PC-9 (cell line): ENCODE measurements around the gene TAF3. TPM values are rescaled to one million over a fixed set of nuclear protein-coding genes. Genes with fewer than 3 reads are reported as not detected.

ENCODE experiments used
- BruUV-seq: library from RNA; stranded (reverse); fragments of 400-500 nt; replicated peaks from 2 replicates; lab custom pipeline; 2021; lab: Mats Ljungman, UMichigan
- CTCF ChIA-PET: fragments of 300-600 bp; sonication (Branson Sonifier 250); formaldehyde crosslinking; loops from one replicate; lab custom pipeline; 2022; ENCODE audit warnings: antibody characterized with exemption; lab: Charles Lee
- POLR2A ChIA-PET: fragments of 300-600 bp; sonication (Branson Sonifier 250); formaldehyde crosslinking; loops from one replicate; lab custom pipeline; 2022; ENCODE audit warnings: antibody characterized with exemption; ENCODE audit not compliant: unreplicated experiment; lab: Charles Lee
- DNase-seq, 2 experiments: peaks; one replicate each; pipeline versions ENCODE4 v3.0.0 to v3.0.0-alpha.2; 2015 to 2022; ENCODE audit warnings: mixed read lengths in 1 of 2
- H2AFZ ChIP-seq: fragments of 200-600 bp; sonication (generic); 2 replicates; pipeline ENCODE4 v1.8.1; 2017; ENCODE audit warnings: antibody characterized with exemption
- H3F3A ChIP-seq: fragments of 200-600 bp; sonication (generic); 2 replicates; pipeline ENCODE4 v1.8.1; 2017; ENCODE audit warnings: antibody characterized with exemption, mild to moderate bottlenecking, low read depth; ENCODE audit not compliant: insufficient read depth
- H3K27ac ChIP-seq: fragments of 200-600 bp; sonication (generic); 2 replicates; pipeline ENCODE4 v1.6.1; 2016; ENCODE audit warnings: mixed run types
- H3K27me3 ChIP-seq: fragments of 200-600 bp; sonication (generic); 2 replicates; pipeline ENCODE4 v1.6.1; 2016; ENCODE audit warnings: low read depth, mixed run types; ENCODE audit not compliant: insufficient read depth
- H3K36me3 ChIP-seq: fragments of 200-600 bp; sonication (generic); 2 replicates; pipeline ENCODE4 v1.6.1; 2016; ENCODE audit warnings: low read depth, mixed run types
- H3K4me1 ChIP-seq: fragments of 200-600 bp; sonication (generic); replicated peaks from 2 replicates; pipeline ENCODE4 v1.6.1; 2016; ENCODE audit warnings: mixed run types; ENCODE audit not compliant: insufficient read depth
- H3K4me2 ChIP-seq: fragments of 200-600 bp; sonication (generic); 2 replicates; pipeline ENCODE4 v1.6.1; 2017; ENCODE audit warnings: mixed run types
- H3K4me3 ChIP-seq: fragments of 200-600 bp; sonication (generic); 2 replicates; pipeline ENCODE4 v1.6.1; 2016; ENCODE audit warnings: mixed run types
- H3K79me2 ChIP-seq: fragments of 200-600 bp; sonication (generic); 2 replicates; pipeline ENCODE4 v1.6.1; 2017; ENCODE audit warnings: low read depth, mixed run types
- H3K9me2 ChIP-seq: fragments of 200-600 bp; sonication (generic); 2 replicates; pipeline ENCODE4 v1.8.1; 2017; ENCODE audit warnings: mild to moderate bottlenecking; ENCODE audit not compliant: insufficient read depth
- H3K9me3 ChIP-seq: fragments of 200-600 bp; sonication (generic); 2 replicates; pipeline ENCODE4 v1.8.1; 2016; ENCODE audit warnings: low read depth; ENCODE audit not compliant: insufficient read depth
- H4K20me1 ChIP-seq: fragments of 200-600 bp; sonication (generic); 2 replicates; pipeline ENCODE4 v1.8.1; 2017; ENCODE audit not compliant: insufficient read depth
- EZH2 ChIP-seq: fragments of 200-600 bp; sonication (generic); IDR thresholded peaks from 2 replicates; pipeline ENCODE4 v1.8.0; 2017; ENCODE audit warnings: antibody characterized with exemption, low read depth
- intact Hi-C: fragments of 100-400 bp; cut with micrococcal nuclease; formaldehyde crosslinking; loops from one replicate; pipeline ENCODE4 v1.10.0; 2022; ENCODE audit not compliant: unreplicated experiment
- total RNA-seq: library from RNA; stranded (reverse); gene quantifications from 2 replicates; pipeline ENCODE4 v1.2.3, GENCODE V29; 2021
- TF ChIP-seq, protein P1 (sequence below): fragments of 200-600 bp; sonication (generic); conservative IDR thresholded peaks from 2 replicates; pipeline ENCODE4 v1.6.1; 2017; ENCODE audit warnings: mixed run types, antibody characterized with exemption, mild to moderate bottlenecking, moderate library complexity

The TAF3 gene
- total RNA-seq, 1 experiment from 2014 or later = 7.7 TPM

DNA sequence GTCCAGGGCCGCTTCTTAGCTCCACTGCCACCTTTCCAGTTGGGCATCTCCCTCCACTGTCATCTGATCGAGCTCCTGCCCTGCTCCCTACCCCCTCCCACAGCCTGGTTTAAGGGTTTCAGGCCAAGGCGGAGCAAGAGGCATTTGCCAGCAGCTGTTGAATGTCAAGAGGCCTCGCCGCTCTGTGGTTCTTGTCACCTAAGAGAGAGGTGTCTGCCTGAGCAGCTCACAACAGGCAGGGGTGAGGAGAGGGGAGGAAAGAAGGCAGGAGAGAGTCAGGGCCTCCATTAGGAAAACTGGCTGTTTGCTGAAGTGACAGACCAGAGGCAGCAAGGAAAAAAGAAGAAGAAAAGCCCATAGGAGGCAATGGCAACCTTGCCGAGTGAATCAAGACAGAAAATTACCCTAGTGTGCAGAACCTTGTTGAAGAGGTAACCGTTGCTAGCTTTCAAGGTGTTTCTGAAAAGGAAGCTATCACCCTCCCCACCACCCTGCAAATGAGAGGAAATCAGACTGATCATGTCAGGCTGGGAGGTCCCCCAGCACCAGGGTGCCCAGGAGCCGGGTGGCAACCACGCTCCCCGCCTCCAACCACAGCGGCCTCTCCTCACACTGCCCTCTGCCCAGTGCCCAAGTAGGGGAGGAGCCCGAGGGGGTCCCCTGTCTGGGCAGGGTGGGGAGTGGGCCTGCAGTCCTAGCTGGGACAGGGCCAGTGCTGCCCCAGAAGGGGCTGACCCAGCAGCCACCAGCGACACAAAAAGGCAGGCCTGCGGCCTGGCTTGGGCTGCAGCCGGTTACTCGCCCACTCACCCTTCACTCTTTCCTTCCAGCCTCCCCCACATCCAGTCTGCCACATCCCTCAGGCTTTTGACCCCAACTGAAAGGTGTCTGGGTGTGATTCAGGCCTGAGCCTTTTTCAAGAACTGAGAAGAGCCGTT, 243.2 kb downstream of the TAF3 start:
- Histone ChIP-seq H3F3A (no peaks in the 10 kb centered on the region), H3K79me2 (peaks cover 59% of the 10 kb centered on the region), H3K9me3 (no peaks in the 10 kb centered on the region), H3K27me3 (no peaks in the 10 kb centered on the region), H3K4me2 (no peak overlapping the region), H3K4me1 (0 out of 2 replicates have a peak, but pooled peaks cover 12% of the 10 kb centered on the region), H3K9me2 (no peaks in the 10 kb centered on the region), H3K4me3 (no peak overlapping the region), H2AFZ (no peak overlapping the region), H3K27ac (no peak overlapping the region), H4K20me1 (no peaks in the 10 kb centered on the region), H3K36me3 (peaks cover 16% of the 10 kb centered on the region; the same call in 1 of the 2 replicates)
- DNase-seq = no peak
- CTCF ChIA-PET = no interaction called here
- POLR2A ChIA-PET = no interaction called here
- no TSS peak for BruUV-seq
- intact Hi-C loops = loop anchor here (10.0 kb wide), 1 partner anchor 73 kb away; no protein-coding TSS in a partner anchor
- TF ChIP-seq EZH2 = no peak
- TF ChIP-seq, protein P1, sequence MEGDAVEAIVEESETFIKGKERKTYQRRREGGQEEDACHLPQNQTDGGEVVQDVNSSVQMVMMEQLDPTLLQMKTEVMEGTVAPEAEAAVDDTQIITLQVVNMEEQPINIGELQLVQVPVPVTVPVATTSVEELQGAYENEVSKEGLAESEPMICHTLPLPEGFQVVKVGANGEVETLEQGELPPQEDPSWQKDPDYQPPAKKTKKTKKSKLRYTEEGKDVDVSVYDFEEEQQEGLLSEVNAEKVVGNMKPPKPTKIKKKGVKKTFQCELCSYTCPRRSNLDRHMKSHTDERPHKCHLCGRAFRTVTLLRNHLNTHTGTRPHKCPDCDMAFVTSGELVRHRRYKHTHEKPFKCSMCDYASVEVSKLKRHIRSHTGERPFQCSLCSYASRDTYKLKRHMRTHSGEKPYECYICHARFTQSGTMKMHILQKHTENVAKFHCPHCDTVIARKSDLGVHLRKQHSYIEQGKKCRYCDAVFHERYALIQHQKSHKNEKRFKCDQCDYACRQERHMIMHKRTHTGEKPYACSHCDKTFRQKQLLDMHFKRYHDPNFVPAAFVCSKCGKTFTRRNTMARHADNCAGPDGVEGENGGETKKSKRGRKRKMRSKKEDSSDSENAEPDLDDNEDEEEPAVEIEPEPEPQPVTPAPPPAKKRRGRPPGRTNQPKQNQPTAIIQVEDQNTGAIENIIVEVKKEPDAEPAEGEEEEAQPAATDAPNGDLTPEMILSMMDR = no peak

DNA sequence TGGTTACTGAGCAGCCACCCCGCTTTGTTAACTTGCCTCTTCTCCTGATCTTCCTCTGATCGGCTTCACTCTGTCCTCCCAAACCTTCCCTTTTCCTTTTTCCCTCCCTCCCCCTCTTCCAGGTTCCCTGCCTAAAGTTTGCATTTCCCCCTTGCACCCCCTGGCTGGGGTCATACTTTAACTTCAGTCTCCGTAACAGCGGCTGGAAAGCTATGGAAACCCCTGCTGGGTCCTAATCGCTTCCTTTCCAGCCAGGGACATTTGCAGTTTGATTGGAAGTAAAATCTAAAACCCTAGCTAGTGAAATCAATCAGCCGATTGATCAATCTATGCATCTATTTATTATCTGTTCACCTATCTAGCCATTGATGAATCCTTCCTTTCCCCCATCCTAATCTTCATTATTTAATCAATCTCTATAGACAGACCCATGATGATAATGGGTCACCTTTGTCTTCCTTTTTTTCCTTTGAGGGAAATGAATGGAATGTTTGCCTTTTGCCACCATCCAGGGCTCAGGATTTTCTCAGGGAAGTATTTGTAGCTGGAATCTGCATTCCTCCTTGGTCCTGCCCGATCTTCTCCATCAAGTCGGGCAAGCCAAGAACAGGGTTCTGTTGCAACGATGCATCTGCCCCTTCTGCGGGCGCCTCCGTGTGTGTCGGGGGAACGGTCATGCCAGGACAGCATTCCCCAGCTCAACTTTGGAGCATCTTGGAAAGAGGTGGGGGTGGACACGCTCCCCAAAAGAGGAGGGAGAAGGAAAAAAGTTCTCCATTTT, 245.0 kb downstream of the TAF3 start:
- no peak for DNase-seq
- Histone ChIP-seq H3K4me1 (0 out of 2 replicates have a peak, but pooled peaks cover 12% of the 10 kb centered on the region), H3K27ac (no peak overlapping the region), H3K9me2 (no peaks in the 10 kb centered on the region), H3K4me2 (no peak overlapping the region), H3K9me3 (no peaks in the 10 kb centered on the region), H3F3A (0 out of 2 replicates have a peak, but pooled peaks cover 3% of the 10 kb centered on the region), H3K27me3 (no peaks in the 10 kb centered on the region), H3K36me3 (peaks cover 18% of the 10 kb centered on the region; the same call in 1 of the 2 replicates), H3K79me2 (peaks cover 52% of the 10 kb centered on the region), H4K20me1 (no peaks in the 10 kb centered on the region), H3K4me3 (no peak overlapping the region), H2AFZ (no peak overlapping the region)
- CTCF ChIA-PET = no interaction called here
- POLR2A ChIA-PET = interaction anchor here (0.6 to 0.7 kb wide), 2 partner anchors 11 to 13 kb away, joined by 3 read pairs; no protein-coding TSS in a partner anchor
- intact Hi-C loops = loop anchor here (10.0 kb wide), 1 partner anchor 71 kb away; no protein-coding TSS in a partner anchor
- TF ChIP-seq, protein P1 = no peak
- no peak for TF ChIP-seq EZH2
- no TSS peak for BruUV-seq

DNA sequence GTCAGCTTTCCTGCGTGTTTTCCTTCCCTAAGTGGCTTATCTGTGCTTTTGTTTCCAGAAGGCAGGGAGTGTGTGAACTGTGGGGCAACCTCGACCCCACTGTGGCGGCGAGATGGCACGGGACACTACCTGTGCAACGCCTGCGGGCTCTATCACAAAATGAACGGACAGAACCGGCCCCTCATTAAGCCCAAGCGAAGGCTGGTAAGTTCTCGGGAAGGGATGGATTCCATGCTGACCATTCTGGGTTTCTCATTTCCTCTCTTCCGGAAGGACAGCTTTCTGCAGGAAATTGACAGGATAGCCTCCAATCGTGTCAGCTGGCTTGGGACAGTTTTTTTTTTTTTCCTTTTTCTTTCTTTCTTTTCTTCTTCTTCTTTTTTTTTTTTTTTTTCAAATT, 245.6 kb downstream of the TAF3 start:
- ChIA-PET POLR2A (interaction anchor here (0.7 kb wide), 1 partner anchor 12 kb away, joined by 3 read pairs; no protein-coding TSS in a partner anchor), CTCF (no interaction called here)
- Histone ChIP-seq H3K36me3 (peaks cover 20% of the 10 kb centered on the region; the same call in 1 of the 2 replicates), H3K79me2 (peaks cover 50% of the 10 kb centered on the region), H4K20me1 (no peaks in the 10 kb centered on the region), H3K27ac (no peak overlapping the region), H3K4me3 (no peak overlapping the region), H3K4me1 (0 out of 2 replicates have a peak, but pooled peaks cover 12% of the 10 kb centered on the region), H3K27me3 (no peaks in the 10 kb centered on the region), H3K9me2 (no peaks in the 10 kb centered on the region), H3K4me2 (no peak overlapping the region), H2AFZ (no peak overlapping the region), H3K9me3 (no peaks in the 10 kb centered on the region), H3F3A (0 out of 2 replicates have a peak, but pooled peaks cover 4% of the 10 kb centered on the region)
- no peak for TF ChIP-seq EZH2
- TF ChIP-seq, protein P1 = no peak
- no TSS peak for BruUV-seq
- no peak for DNase-seq
- intact Hi-C loops = loop anchor here (10.0 kb wide), 1 partner anchor 71 kb away; no protein-coding TSS in a partner anchor
